ENCODE results near the gene NUP62. TPM values are rescaled to one million over a fixed set of nuclear protein-coding genes. Genes with fewer than 3 reads are reported as not detected.
"Not testable (repeated sequence)": the region's sequence is repeated elsewhere in the genome, so short reads cannot be mapped to it uniquely, and the experiment has no call there.

Gene NUP62
- total RNA-seq, 1 donor from 2014 or later = 18.1 TPM

GRCh38 chr19:49925486-49925885, 3.8 kb downstream of the NUP62 start:
- no peak for DNase-seq (ENCODE audit: low read depth in 2 of 2)

- not testable (repeated sequence) for DNase-seq (ENCODE audit: low read depth in 2 of 2)
These were observed 4.5 kb downstream of the NUP62 start for GRCh38 chr19:49924881-49925210.

- no peak for DNase-seq (ENCODE audit: low read depth in 2 of 2)
These were observed 5.1 kb downstream of the NUP62 start for GRCh38 chr19:49924004-49924880.

DNA sequence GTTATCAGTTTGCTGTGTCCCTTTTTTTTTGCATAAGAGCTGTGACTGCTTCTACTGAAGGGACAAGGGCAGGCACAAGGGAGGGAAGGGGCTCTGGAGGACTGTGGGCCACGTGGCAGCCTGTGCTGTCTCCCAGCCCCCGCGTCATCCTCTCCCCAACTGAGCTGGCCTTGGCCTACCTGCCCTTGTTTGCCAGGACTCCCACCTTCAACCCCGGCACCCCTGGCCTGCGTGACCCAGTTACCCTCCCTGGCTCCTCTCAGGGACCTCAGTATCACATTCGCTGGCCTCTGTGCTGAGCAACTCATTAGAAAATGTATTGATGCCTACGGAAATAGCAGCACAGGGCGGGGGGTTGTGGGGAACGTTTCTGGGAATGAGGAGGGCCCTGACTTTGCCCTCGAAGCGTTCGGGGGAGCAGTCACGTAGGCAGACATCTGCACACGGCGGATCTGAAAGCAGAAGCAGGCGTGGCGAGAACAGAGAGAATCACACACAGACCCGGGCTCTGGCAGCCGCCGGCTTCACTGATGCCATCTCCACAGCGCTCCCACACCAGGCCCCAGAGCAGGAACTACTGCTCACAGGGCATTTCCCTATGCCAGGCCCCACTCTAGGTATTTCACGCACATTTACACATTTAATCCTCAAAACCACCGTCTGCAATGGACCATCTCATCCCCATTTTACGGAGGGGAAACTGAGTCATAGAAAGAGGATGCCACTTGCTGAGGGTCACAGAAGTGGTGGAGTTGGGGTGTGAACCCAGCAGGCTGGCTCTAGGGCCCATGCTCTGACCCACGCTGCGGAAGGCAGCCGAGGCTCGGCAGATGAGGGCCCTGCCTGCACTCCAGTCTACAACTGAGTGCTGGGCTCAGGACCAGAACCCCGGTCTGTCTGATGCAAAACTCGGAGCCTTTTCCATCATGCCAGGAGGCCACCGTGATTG, 6.0 kb downstream of the NUP62 start:
- no peak for DNase-seq (ENCODE audit: low read depth in 2 of 2)

GRCh38 chr19:49921871-49922795, 7.2 kb downstream of the NUP62 start:
- no peak for DNase-seq (ENCODE audit: low read depth in 2 of 2)

DNA sequence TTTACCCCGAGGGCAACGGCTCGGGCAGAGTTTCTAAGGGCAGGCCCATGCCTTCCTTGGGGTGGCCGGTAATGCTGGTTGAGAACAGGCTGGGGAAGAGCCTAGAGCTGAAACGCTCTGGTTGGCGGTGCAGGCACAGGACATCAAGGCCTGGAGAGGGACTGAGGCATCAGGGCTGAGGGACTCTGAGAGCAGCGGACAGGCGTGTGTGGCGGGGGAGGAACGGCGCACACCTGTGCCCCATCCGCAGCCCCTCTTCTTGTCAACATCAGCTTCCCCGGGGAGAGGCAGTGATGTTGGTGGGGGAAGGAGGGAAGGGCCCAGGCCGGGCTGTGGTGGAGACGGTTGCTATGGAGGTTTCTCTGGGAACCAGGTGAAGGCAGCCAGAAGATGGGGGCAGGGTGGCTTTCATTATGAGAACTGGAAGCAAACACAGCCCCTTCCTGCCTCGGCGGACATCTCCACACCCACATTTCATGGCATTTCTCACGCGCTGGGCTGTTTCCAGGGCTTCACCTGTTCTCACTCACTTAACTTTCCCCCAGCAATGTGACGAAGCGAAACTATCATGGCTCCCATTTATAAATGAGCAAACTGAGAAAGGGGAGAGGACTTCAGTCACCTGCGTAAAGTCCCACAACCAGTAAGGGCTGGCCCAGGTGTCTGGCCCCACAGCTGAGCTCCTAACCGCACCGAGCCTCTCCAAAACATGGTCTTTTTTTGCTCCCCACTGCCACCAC, 8.5 kb downstream of the NUP62 start:
- DNase-seq (ENCODE audit: low read depth in 2 of 2) = no peak

GRCh38 chr19:49918089-49918488, 11.2 kb downstream of the NUP62 start:
- no peak for DNase-seq (ENCODE audit: low read depth in 2 of 2)

DNA sequence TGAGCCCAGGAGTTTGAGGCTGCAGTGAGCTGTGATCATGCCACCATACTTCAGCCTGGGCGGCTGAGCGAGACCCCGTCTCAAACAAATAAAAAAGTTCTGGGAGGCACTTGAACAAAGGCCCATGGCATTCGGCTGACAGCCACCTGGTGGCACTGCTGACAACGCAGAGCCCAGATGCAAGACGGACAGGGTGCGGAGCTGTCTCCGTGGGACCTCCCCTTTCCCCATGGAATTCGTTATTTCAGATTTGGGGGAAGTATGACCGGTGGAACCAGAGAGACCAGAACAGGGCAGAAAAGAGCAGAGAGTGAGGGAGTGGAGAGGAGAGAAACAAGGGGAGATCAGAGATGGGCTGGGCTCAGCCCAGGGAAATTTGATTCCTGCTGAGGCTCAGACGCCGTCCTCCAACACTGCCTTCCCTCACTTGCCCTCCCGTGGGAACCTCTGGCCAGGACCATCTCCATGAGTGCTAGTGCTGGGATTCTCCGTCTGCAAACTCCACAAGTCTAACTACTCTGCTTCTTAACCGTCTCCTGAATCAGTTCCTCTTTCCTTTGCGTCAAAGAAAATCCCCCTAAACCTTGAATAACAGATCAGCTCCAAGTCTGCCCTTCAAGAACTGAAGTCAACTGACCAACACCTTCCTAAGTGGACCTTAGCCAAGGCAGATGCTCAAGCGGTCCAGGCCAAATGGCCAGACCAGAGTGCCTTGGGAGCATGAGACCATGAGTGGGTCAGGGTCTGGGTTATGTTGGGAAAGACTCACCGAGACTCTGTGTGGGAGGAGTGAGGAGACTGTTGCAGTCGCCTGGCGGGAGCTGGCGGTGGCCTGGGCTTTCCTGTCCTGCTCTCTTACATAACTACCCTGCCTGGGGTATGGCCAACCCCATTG, 12.2 kb downstream of the NUP62 start:
- DNase-seq (ENCODE audit: low read depth in 2 of 2) = peak in 1 of 2 donors; percentile 14

GRCh38 chr19:49915271-49915670, 14.0 kb downstream of the NUP62 start:
- no peak for DNase-seq (ENCODE audit: low read depth in 2 of 2)

DNA sequence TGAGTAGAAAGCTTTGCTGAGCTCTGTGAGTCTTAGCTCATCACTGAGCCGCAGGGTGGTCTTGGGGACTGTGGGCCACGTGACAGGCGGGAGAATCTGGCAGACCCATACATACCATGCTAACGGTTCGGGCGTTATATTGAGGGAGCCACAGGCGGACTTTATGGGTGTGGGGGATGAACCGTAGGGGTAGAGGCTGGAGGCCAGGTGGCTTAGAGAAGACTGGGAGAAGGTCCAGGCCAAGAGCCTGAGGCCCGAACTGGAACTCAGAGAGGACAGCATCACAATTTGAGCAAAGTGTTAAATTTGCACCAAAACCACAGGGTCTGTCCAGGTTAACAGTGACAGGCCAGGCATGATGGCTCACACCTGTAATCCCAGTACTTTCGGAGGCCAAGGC, 15.6 kb downstream of the NUP62 start:
- no peak for DNase-seq (ENCODE audit: low read depth in 2 of 2)

DNA sequence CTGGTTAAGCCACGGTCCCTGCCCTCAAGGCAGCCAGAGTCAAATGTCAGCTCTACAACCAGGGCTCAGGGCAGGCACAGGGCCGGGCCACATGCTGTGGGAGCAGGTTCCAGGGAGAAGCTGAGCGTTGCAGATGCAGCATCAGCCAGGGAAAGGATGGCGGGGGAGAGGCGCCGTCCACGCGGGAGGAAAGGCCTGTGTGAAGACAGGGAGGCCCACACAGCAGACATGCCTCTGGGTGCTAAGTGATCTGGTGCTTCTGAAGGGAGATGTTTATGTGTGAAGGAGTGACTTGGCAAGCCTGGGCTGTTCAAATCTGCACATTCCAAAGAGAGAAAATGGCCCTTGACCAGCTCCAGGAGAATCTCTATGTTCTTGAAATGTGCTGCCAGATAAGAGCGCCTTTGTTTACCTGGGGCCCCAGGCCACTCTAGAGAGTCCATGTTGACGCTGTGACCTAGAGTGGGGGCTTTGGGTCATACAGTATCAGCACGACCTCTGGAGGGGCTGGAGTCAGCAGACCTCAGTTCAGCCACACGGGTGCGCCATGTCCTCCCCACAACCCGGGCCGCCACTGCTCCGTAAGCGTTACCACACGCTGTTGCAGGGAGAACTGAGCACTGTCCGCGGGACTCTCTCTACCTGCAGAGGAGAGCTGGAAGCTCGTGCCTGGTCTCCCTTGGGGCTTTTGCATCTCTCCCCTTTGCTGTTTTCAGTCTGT, 16.2 kb downstream of the NUP62 start:
- DNase-seq (ENCODE audit: low read depth in 2 of 2) = no peak

DNA sequence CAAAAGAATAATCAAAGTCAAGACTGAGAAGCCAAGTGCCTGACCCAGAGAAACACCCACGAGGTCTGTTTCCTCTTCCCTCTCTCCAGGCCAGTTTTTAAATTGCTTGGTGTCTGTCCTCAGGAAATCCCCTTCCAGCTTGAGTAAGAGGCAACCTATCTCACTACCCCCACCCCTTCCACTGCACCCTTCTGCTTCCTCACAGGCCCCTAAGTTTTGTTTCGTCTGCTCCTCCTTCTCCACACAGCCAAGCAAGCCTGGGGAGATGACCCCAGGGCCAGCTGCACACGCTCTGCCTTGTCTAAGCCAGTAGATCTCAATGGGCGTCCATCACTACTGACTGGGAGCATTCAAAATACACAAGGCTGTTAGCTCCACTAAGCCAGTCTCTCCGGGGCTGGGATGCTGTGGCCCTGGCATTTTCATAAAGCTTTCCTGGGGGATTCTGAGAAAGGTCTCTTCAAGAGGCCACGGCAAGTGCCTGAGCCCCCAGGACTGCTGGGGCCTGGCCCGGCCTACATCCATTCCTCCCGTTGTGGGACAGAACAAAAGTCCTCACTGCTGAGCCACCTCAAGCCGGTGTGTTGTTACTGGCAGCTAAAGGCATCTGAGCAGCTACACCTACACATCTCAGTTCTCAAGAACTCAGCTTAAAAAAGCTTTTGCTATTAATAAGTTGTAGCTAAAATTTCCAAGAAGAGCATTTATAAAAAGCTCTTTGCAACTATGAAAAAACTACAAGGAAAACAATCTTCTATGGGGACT, 17.7 kb downstream of the NUP62 start:
- peak in 1 of 2 donors; percentile 30 for DNase-seq (ENCODE audit: low read depth in 2 of 2)

GRCh38 chr19:49910179-49910578, 19.1 kb downstream of the NUP62 start:
- DNase-seq (ENCODE audit: low read depth in 2 of 2) = no peak

DNA sequence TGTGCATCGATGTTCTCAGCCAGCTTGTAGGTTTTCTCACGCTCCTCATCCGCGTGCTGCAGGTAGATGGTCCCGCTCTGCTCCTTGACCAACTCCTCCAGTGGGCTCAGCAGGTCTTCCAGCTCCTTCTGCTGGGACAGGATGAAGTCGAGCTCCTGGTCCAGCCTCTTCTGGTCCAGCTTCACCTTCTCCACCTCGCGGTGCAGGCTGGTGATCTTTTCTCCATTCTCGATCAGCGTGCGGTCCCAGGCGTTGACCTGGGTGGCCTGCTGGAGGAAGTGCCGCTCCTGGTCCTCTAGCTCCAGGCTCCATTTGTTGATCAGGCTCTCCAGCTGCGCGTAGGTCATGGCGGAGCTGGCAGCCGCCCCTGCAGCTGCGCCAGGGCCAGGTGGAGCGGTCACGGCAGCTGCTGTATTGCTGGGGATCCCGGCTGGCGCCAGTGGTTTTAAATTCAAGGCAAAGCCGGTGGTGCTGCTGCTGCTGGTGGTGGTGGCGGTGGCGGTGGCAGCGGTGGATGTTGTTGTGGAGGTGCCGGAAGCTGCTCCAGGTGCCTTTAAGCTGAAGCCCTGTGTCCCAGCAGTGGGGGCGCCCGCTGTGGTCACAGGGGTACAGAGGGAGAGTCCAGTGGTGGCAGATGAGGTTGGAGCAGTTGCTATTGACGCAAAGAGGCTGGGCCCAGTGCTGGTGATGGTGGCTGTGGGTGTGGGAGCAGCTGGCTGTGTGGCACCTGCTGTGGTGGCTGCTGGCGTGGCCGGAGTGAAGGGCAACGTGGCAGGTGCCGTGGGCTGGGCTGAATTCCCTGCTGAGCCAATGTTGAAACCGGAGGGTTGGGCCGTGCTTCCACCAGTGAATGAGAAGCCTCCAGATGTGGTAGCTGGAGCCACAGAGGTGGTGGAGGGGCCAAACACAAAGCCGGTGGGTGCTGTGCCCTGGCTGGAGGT, 20.6 kb downstream of the NUP62 start:
- DNase-seq (ENCODE audit: low read depth in 2 of 2) = no peak

GRCh38 chr19:49907745-49908446, 21.4 kb downstream of the NUP62 start:
- no peak for DNase-seq (ENCODE audit: low read depth in 2 of 2)

GRCh38 chr19:49906879-49907564, 22.3 kb downstream of the NUP62 start:
- no peak for DNase-seq (ENCODE audit: low read depth in 2 of 2)

Measured in lung microvascular endothelial cell (primary cell).